Bronchial epithelial cell (primary cell): ENCODE measurements around the gene ACSL3. TPM values are rescaled to one million over a fixed set of nuclear protein-coding genes. Genes with fewer than 3 reads are reported as not detected.
"Not testable (repeated sequence)": the region's sequence is repeated elsewhere in the genome, so short reads cannot be mapped to it uniquely, and the experiment has no call there.

Experiments used
- DNase-seq: peaks from one replicate; pipeline ENCODE4 v3.0.0-alpha.2; 2010; ENCODE audit warnings: low read depth
- FAIRE-seq: peaks from 2 replicates; lab custom pipeline; 2011; peaks lifted over from hg19 to GRCh38; lab: Jason Lieb, UNC
- H3K27me3 ChIP-seq: 2 replicates; pipeline ENCODE4 v1.5.1; 2011; ENCODE audit warnings: low read length; ENCODE audit not compliant: control insufficient read depth, insufficient read depth
- H3K36me3 ChIP-seq: 2 replicates; pipeline ENCODE4 v1.5.1; 2011; ENCODE audit warnings: low read length; ENCODE audit not compliant: control insufficient read depth, insufficient read depth
- H3K4me3 ChIP-seq: 2 replicates; pipeline ENCODE4 v1.5.1; 2011; ENCODE audit warnings: mild to moderate bottlenecking, low read depth, low read length, control low read depth
- total RNA-seq: library from RNA; depleted of rRNA; stranded (reverse); fragments of >200 nt; gene quantifications from 2 replicates; pipeline ENCODE4 v1.2.1, GENCODE V29; 2014
- TF ChIP-seq, protein P1 (sequence below): IDR thresholded peaks from 2 replicates; pipeline ENCODE4 v1.5.1; 2011; ENCODE audit warnings: mild to moderate bottlenecking, moderate library complexity, low read length, control low read depth, inconsistent platforms; ENCODE audit not compliant: insufficient read depth, severe bottlenecking

ACSL3 gene
- total RNA-seq, 1 donor from 2014 or later, result 269 TPM

GRCh38 chr2:222989431-222989830 lies 128.6 kb downstream of the ACSL3 start:
- H3K36me3 ChIP-seq, result no peaks in the 10 kb centered on the region
- DNase-seq (no peak), FAIRE-seq (no peak)
- no peaks in the 10 kb centered on the region for H3K27me3 ChIP-seq
- TF ChIP-seq, protein P1, sequence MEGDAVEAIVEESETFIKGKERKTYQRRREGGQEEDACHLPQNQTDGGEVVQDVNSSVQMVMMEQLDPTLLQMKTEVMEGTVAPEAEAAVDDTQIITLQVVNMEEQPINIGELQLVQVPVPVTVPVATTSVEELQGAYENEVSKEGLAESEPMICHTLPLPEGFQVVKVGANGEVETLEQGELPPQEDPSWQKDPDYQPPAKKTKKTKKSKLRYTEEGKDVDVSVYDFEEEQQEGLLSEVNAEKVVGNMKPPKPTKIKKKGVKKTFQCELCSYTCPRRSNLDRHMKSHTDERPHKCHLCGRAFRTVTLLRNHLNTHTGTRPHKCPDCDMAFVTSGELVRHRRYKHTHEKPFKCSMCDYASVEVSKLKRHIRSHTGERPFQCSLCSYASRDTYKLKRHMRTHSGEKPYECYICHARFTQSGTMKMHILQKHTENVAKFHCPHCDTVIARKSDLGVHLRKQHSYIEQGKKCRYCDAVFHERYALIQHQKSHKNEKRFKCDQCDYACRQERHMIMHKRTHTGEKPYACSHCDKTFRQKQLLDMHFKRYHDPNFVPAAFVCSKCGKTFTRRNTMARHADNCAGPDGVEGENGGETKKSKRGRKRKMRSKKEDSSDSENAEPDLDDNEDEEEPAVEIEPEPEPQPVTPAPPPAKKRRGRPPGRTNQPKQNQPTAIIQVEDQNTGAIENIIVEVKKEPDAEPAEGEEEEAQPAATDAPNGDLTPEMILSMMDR, result no peak
- no peak overlapping the region for H3K4me3 ChIP-seq

DNA sequence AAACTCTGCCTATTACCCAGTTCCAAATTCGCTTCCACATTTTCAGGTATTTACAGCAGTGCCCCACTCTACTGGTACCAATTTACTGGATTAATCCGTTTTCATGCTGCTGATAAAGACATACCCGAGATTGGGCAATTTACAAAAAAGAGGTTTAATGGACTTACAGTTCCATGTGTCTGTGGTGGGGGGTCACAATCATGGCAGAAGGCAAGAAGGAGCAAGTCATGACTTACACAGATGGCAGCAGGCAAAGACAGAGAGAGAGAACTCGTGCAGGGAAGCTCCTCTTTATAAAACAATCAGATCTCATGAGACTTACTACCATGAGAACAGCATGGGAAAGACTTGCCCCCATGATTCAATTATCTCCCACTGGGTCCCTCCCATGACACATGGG lies 129.4 kb downstream of the ACSL3 start:
- not testable (repeated sequence) for H3K36me3 ChIP-seq, H3K4me3 ChIP-seq, H3K27me3 ChIP-seq, DNase-seq, FAIRE-seq

- H3K36me3 ChIP-seq, result no peaks in the 10 kb centered on the region
- no peaks in the 10 kb centered on the region for H3K27me3 ChIP-seq
- DNase-seq (no peak), FAIRE-seq (peak; percentile 64)
- H3K4me3 ChIP-seq, result no peak overlapping the region
- TF ChIP-seq, protein P1, result no peak
Observed at GRCh38 chr2:222992137-222992536, 131.3 kb downstream of the ACSL3 start.

Other genes starting within 250 kb of the ACSL3 start
- 12.9 and 13.6 TPM in 2 replicates for gene FARSB, start 204.9 kb upstream of the ACSL3 start, total RNA-seq
- gene MOGAT1, start 189.4 kb upstream of the ACSL3 start, total RNA-seq, result not detected in 2 replicates
- gene KCNE4, start 191.2 kb downstream of the ACSL3 start, total RNA-seq, result under 0.01 and 0.26 TPM in 2 replicates